GM10847 (cell line): ENCODE data around the gene HLA-DOB.

Experiments
- POLR2A ChIP-seq: IDR thresholded peaks from 2 replicates; pipeline ENCODE4 v1.6.1; 2011; ENCODE audit not compliant: insufficient read length; ENCODE audit errors: extremely low read depth

The HLA-DOB gene

GRCh38 chr6:32816746-32817204 lies at the start of gene HLA-DOB:
Gene HLA-DOB, minus strand, starts transcription at chr6:32817002. Its CDS starts 51 bp downstream, at chr6:32816951.
- no peak for TF ChIP-seq POLR2A

GRCh38 chr6:32865724-32866443 lies 49.1 kb upstream of the HLA-DOB start:
- no peak for TF ChIP-seq POLR2A

GRCh38 chr6:32862725-32863124 lies 45.9 kb upstream of the HLA-DOB start:
- TF ChIP-seq POLR2A, result no peak

GRCh38 chr6:32860674-32861073 lies 43.9 kb upstream of the HLA-DOB start:
- TF ChIP-seq POLR2A, result no peak

- TF ChIP-seq POLR2A, result no peak
These were observed 41.4 kb upstream of the HLA-DOB start for GRCh38 chr6:32858194-32858593.

GRCh38 chr6:32857156-32857891 lies 40.5 kb upstream of the HLA-DOB start:
- TF ChIP-seq POLR2A, result no peak

GRCh38 chr6:32855467-32856174 lies 38.8 kb upstream of the HLA-DOB start:
- TF ChIP-seq POLR2A, result no peak

- no peak for TF ChIP-seq POLR2A
These were observed 37.8 kb upstream of the HLA-DOB start for GRCh38 chr6:32854376-32855178.

GRCh38 chr6:32853541-32854375 lies 37.0 kb upstream of the HLA-DOB start, which contains the start of the genes PSMB9 and TAP1:
Gene PSMB9, plus strand, starts transcription at chr6:32854192. Its CDS starts 38 bp downstream, at chr6:32854230.
Gene TAP1, minus strand, starts transcription at chr6:32853704. Its CDS starts 68 bp downstream, at chr6:32853636.
- TF ChIP-seq POLR2A, result peak; percentile 91

- no peak for TF ChIP-seq POLR2A
These were observed 36.2 kb upstream of the HLA-DOB start for GRCh38 chr6:32852844-32853540.

- TF ChIP-seq POLR2A, result no peak
These were observed 35.4 kb upstream of the HLA-DOB start for GRCh38 chr6:32852018-32852843.

- TF ChIP-seq POLR2A, result no peak
These were observed 34.2 kb upstream of the HLA-DOB start for GRCh38 chr6:32851025-32851424.

- no peak for TF ChIP-seq POLR2A
These were observed 32.3 kb upstream of the HLA-DOB start for GRCh38 chr6:32849126-32849525.

GRCh38 chr6:32847795-32848194 lies 31.0 kb upstream of the HLA-DOB start:
- no peak for TF ChIP-seq POLR2A
